Esophagus squamous epithelium (tissue), 4 donors: ENCODE data around the gene ZBED4.

ENCODE experiments used
- CTCF ChIP-seq, 6 experiments: fragments of 450-650 bp in 4 of 6; fragments of 200-600 bp in 2 of 6; sonication (generic) in 2 of 6; IDR thresholded peaks; one replicate each; pipeline ENCODE4 v1.5.1; 2016 to 2019; ENCODE audit warnings: antibody characterized with exemption in 6 of 6, mild to moderate bottlenecking in 4 of 6, moderate library complexity in 4 of 6
- POLR2A ChIP-seq, 4 donors: fragments of 450-650 bp; IDR thresholded peaks; one replicate each; pipeline ENCODE4 v1.6.1; 2017; ENCODE audit warnings: antibody characterized with exemption in 4 of 4, mild to moderate bottlenecking in 4 of 4, moderate library complexity in 3 of 4

- TF ChIP-seq CTCF (IDR thresholded peaks at IDR 0.05) (no peak), POLR2A (IDR thresholded peaks at IDR 0.05) (no peak)
Observed at GRCh38 chr22:49881856-49882255, 28.2 kb downstream of the ZBED4 start.
